HEK293T (cell line): ENCODE measurements around the gene RALB.

Experiments
- BHLHE40 ChIP-seq: fragments of 450-650 bp; IDR thresholded peaks from 2 replicates; pipeline ENCODE4 v1.6.1; 2016; ENCODE audit warnings: mild to moderate bottlenecking, moderate library complexity, borderline replicate concordance
- ELF4 ChIP-seq: fragments of 450-650 bp; IDR thresholded peaks from 2 replicates; pipeline ENCODE4 v1.6.1; 2017; ENCODE audit warnings: antibody characterized with exemption
- FOXA1 ChIP-seq: fragments of 450-650 bp; IDR thresholded peaks from 2 replicates; pipeline ENCODE4 v1.6.1; 2016; ENCODE audit warnings: mild to moderate bottlenecking
- FOXM1 ChIP-seq: fragments of 450-650 bp; IDR thresholded peaks from 2 replicates; pipeline ENCODE4 v1.6.1; 2017; ENCODE audit warnings: mild to moderate bottlenecking, borderline replicate concordance
- L3MBTL2 ChIP-seq: fragments of 450-650 bp; conservative IDR thresholded peaks from 2 replicates; pipeline ENCODE4 v1.6.1; 2016; ENCODE audit warnings: mild to moderate bottlenecking
- LEF1 ChIP-seq: fragments of 450-650 bp; IDR thresholded peaks from 2 replicates; pipeline ENCODE4 v1.6.1; 2017; ENCODE audit warnings: mild to moderate bottlenecking, borderline replicate concordance
- NFRKB ChIP-seq: fragments of 450-650 bp; IDR thresholded peaks from 2 replicates; pipeline ENCODE4 v1.6.1; 2016; ENCODE audit warnings: mild to moderate bottlenecking, moderate library complexity
- SP1 ChIP-seq: fragments of 450-650 bp; IDR thresholded peaks from 2 replicates; pipeline ENCODE4 v1.6.1; 2017
- SUZ12 ChIP-seq: fragments of 450-650 bp; IDR thresholded peaks from 2 replicates; pipeline ENCODE4 v1.6.1; 2016; ENCODE audit warnings: mild to moderate bottlenecking
- TARDBP ChIP-seq: fragments of 450-650 bp; IDR thresholded peaks from 2 replicates; pipeline ENCODE4 v1.6.1; 2016
- TF ChIP-seq, protein P1 (sequence below): fragments of 450-650 bp; IDR thresholded peaks from 2 replicates; pipeline ENCODE4 v1.6.1; 2016

DNA sequence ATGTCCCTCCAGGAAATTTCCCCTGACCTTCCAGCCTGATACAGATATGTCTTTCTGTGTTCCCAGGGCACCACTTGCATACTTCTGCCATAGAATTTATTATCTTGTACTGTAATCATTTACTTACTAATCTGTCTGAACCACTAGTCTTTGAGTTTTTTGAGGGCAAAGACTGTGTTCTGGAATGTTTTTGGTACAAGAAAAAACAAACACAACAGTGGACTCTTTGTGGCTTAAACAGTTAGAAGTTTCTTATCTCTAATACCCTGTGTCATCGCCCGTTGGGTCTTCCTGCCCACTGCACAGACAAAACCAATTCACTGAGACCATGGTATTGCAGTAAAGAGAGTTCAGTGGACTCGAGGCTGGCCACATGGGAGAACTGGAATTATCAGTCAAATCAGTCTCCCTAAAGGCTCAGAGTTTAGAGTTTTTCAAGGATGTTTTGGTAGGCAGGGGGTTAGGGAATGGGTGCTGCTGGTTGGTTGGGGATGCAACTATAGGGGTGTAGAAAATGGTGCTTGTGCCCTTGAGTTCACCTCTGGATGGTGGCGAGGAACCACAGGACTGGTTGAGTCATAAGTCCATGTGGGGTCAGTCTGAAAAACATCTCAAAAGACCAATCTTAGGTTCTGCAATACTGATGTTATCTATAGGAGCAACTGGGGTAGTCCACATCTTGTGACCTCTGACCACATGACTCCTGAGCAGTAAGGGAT is 20.3 kb downstream of the RALB start:
- no peak for TF ChIP-seq NFRKB
- TF ChIP-seq BHLHE40, result no peak
- no peak for TF ChIP-seq FOXM1
- no peak for TF ChIP-seq L3MBTL2
- no peak for TF ChIP-seq SP1
- TF ChIP-seq, protein P1, sequence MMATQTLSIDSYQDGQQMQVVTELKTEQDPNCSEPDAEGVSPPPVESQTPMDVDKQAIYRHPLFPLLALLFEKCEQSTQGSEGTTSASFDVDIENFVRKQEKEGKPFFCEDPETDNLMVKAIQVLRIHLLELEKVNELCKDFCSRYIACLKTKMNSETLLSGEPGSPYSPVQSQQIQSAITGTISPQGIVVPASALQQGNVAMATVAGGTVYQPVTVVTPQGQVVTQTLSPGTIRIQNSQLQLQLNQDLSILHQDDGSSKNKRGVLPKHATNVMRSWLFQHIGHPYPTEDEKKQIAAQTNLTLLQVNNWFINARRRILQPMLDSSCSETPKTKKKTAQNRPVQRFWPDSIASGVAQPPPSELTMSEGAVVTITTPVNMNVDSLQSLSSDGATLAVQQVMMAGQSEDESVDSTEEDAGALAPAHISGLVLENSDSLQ, result no peak
- TF ChIP-seq ELF4, result no peak
- TF ChIP-seq LEF1, result no peak
- TF ChIP-seq FOXA1, result no peak
- TF ChIP-seq TARDBP, result no peak
- TF ChIP-seq SUZ12, result no peak
